RWPE1 (cell line): ENCODE results near the gene CTNNA1.
A peak's percentile ranks its signal among the peaks of the same experiment; 100 is the strongest.
"Not testable (repeated sequence)": the region's sequence is repeated elsewhere in the genome, so short reads cannot be mapped to it uniquely, and the experiment has no call there.

ENCODE experiments used
- CTCF ChIA-PET: fragments of 350-600 bp; sonication (Branson Sonifier 250); formaldehyde crosslinking; extraction: SDS; loops from one replicate; lab custom pipeline; 2021; lab: Yijun Ruan, JAX
- POLR2A ChIA-PET: fragments of 400-600 bp; formaldehyde crosslinking; extraction: SDS; loops from one replicate; lab custom pipeline; 2020; ENCODE audit warnings: antibody characterized with exemption; ENCODE audit not compliant: low non-redundant PET; lab: Yijun Ruan, JAX
- DNase-seq: peaks from one replicate; pipeline ENCODE4 v3.0.0; 2012; ENCODE audit warnings: low spot score
- H3K27ac ChIP-seq: fragments of 450-650 bp; 2 replicates; pipeline ENCODE4 v1.5.1; 2017
- TF ChIP-seq, protein P1 (sequence below): fragments of 450-650 bp; conservative IDR thresholded peaks from 2 replicates; pipeline ENCODE4 v1.5.1; 2017; ENCODE audit warnings: low read depth, mild to moderate bottlenecking

Gene CTNNA1

DNA sequence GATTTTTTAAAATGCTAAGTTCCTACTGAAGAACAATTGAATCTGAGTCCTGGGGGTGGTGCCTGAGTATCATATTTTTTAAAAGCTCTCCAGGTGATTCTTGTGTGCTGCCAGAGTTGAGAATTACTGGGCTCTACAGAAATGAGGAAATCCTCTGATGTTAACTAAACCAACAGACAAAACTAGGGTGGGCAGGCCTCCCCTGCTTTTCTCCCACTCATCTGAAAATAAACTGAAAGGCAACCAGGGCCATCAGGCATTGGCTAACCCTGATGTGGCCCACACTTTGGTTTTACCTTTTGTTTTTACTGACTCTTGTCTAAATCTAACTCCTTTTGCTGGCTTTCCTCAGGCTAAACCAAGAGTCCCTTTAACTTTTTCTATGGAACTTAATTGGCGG, 13.3 kb upstream of the CTNNA1 start:
- TF ChIP-seq, protein P1, sequence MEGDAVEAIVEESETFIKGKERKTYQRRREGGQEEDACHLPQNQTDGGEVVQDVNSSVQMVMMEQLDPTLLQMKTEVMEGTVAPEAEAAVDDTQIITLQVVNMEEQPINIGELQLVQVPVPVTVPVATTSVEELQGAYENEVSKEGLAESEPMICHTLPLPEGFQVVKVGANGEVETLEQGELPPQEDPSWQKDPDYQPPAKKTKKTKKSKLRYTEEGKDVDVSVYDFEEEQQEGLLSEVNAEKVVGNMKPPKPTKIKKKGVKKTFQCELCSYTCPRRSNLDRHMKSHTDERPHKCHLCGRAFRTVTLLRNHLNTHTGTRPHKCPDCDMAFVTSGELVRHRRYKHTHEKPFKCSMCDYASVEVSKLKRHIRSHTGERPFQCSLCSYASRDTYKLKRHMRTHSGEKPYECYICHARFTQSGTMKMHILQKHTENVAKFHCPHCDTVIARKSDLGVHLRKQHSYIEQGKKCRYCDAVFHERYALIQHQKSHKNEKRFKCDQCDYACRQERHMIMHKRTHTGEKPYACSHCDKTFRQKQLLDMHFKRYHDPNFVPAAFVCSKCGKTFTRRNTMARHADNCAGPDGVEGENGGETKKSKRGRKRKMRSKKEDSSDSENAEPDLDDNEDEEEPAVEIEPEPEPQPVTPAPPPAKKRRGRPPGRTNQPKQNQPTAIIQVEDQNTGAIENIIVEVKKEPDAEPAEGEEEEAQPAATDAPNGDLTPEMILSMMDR, result no peak

GRCh38 chr5:138743484-138743883, 9.7 kb upstream of the CTNNA1 start:
- ChIA-PET CTCF (interaction anchor here (0.6 kb wide), 1 partner anchor 9 kb away, joined by 6 read pairs; no protein-coding TSS in a partner anchor), POLR2A (no interaction called here)
- TF ChIP-seq, protein P1, result no peak
- H3K27ac ChIP-seq, result no peak overlapping the region
- no peak for DNase-seq

More for the DNA sequence above, 13.3 kb upstream of the CTNNA1 start:
- ChIA-PET POLR2A (no interaction called here), CTCF (interaction anchor here (0.6 kb wide), 2 partner anchors 12 to 808 kb away, joined by 4 to 5 read pairs; no protein-coding TSS in a partner anchor)
- no peak overlapping the region for H3K27ac ChIP-seq
- DNase-seq, result no peak

- CTCF ChIA-PET, result no interaction called here
- H3K27ac ChIP-seq, result no peak overlapping the region
- TF ChIP-seq, protein P1, result no peak
- DNase-seq, result no peak
- POLR2A ChIA-PET, result no interaction called here
Observed at GRCh38 chr5:138745268-138745667, 8.0 kb upstream of the CTNNA1 start.

DNA sequence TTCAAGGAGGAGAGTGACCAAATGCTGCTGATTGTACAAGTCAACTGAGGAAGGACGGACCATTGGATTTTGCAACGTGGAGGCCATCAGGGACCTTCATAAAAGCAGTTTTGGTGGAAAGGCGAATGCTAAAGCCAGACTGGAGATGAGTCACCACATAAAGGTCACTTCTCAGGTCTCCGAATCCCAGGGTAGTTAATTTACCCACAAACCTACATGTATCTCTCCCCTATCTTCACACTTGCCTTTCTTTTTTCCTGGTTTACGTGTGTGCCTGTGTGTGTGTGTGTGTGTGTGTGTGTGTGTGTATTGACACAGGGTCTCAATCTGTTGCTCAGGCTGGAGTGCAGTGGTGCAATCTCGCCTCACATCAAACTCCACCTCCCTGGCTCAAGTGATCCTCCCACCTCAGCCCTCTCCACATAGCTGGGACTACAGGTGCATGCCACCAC, 4.6 kb upstream of the CTNNA1 start:
- CTCF ChIA-PET, result interaction anchor here (0.5 to 0.9 kb wide), 3 partner anchors 11 to 873 kb away, joined by 3 read pairs; no protein-coding TSS in a partner anchor
- POLR2A ChIA-PET, result no interaction called here
- TF ChIP-seq, protein P1, result no peak
- no peak for DNase-seq
- H3K27ac ChIP-seq, result no peak overlapping the region

- POLR2A ChIA-PET, H3K27ac ChIP-seq, DNase-seq: not testable (repeated sequence)
- CTCF ChIA-PET, result interaction anchor here (0.8 to 1.8 kb wide), 2 partner anchors 26 to 98 kb away, joined by 3 to 10 read pairs; no protein-coding TSS in a partner anchor
Observed at GRCh38 chr5:138751344-138751743, 1.9 kb upstream of the CTNNA1 start.

- peak overlapping the region; percentile 97 for H3K27ac ChIP-seq
- TF ChIP-seq, protein P1, result no peak
- CTCF ChIA-PET, result interaction anchor here (0.6 to 1.8 kb wide), 8 partner anchors 9 to 504 kb away, joined by 3 to 10 read pairs (median 4); no protein-coding TSS in a partner anchor
- DNase-seq, result no peak
- POLR2A ChIA-PET, result interaction anchor here (0.6 kb wide), 1 partner anchor 27 kb away, joined by 5 read pairs; no protein-coding TSS in a partner anchor
Observed at GRCh38 chr5:138752341-138752950, 779 bp upstream of the CTNNA1 start.
